ENCODE data around the gene SDS.

Gene SDS

DNA sequence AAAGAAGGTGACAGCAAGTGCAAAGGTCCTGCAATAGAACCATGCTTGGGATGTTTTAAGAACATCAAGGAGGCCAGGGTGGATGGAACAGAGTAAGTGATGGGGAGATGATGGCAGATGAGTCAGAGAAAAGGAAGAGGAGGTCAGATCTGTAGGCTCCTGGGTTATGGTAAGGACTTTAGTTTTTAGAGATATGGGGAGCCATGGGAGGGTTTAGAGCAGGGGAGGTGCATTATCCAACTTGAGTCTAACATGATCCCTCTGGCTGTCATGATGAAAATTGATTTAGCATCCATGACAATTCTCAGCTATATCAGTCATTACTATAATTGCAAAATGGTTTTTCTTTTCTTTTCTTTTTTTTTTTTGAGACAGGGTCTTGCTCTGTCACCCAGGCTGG is 52.6 kb downstream of the SDS start:
- H3K9ac ChIP-seq (ENCODE audit: low read depth, low read length) = no peak overlapping the region
- H3K36me3 ChIP-seq (ENCODE audit: insufficient read depth, low read length) = no peaks in the 10 kb centered on the region
- H3K4me1 ChIP-seq (ENCODE audit: control insufficient read depth, insufficient read depth, low read length) = no peaks in the 10 kb centered on the region
- no peaks in the 10 kb centered on the region for H3K9me3 ChIP-seq (replicated peaks; ENCODE audit: low read length)
- H3K4me3 ChIP-seq (ENCODE audit: low read length) = no peak overlapping the region
- peaks cover 8% of the 10 kb centered on the region for H3K27me3 ChIP-seq (ENCODE audit: control insufficient read depth, insufficient read depth, low read length)
- H3K4me2 ChIP-seq (ENCODE audit: low read length) = no peak overlapping the region

DNA sequence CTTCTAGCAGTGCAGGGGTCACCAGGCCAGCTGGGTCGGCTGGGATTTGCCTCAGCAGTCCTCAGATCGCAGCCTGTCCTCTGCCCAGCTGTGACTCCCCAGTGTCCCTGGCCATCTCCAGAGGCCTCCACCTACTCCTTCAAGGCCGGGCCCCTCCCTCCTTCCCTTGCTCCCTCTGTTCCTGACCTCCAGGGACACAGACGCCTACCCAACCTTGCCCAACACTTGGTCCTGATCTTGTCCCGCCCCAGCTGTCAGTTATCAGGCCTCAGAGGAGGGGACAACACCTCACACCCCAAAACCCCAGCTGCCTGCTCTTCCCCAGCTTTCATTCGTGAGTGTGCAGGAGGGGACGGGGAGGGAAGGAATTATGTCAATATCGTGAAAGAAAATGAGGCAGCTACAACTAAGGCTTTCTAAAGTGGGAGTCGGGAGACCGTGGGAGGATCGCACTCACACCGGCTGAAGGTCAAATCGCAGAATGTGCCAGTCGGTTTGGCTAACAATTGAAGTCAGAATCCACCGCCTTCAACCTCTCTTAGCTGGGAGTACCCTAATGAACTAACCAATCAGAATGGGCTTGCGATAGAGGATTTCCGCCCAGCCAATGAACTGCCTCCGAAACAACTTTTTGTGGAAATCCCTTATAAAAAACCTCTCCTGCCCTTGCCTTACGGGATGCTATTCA is 54.7 kb downstream of the SDS start:
- H3K4me2 ChIP-seq (ENCODE audit: low read length) = no peak overlapping the region
- H3K4me3 ChIP-seq (ENCODE audit: low read length) = no peak overlapping the region
- no peaks in the 10 kb centered on the region for H3K9me3 ChIP-seq (replicated peaks; ENCODE audit: low read length)
- no peaks in the 10 kb centered on the region for H3K36me3 ChIP-seq (ENCODE audit: insufficient read depth, low read length)
- H3K27me3 ChIP-seq (ENCODE audit: control insufficient read depth, insufficient read depth, low read length) = peaks cover 8% of the 10 kb centered on the region
- H3K4me1 ChIP-seq (ENCODE audit: control insufficient read depth, insufficient read depth, low read length) = no peaks in the 10 kb centered on the region
- no peak overlapping the region for H3K9ac ChIP-seq (ENCODE audit: low read depth, low read length)

- Histone ChIP-seq H3K9ac (ENCODE audit: low read depth, low read length) (no peak overlapping the region), H3K9me3 (replicated peaks; ENCODE audit: low read length) (no peaks in the 10 kb centered on the region), H3K36me3 (ENCODE audit: insufficient read depth, low read length) (no peaks in the 10 kb centered on the region), H3K4me3 (ENCODE audit: low read length) (no peak overlapping the region), H3K4me1 (ENCODE audit: control insufficient read depth, insufficient read depth, low read length) (no peaks in the 10 kb centered on the region), H3K27me3 (ENCODE audit: control insufficient read depth, insufficient read depth, low read length) (peaks cover 8% of the 10 kb centered on the region), H3K4me2 (ENCODE audit: low read length) (no peak overlapping the region)
Observed at GRCh38 chr12:113347892-113348291, 55.8 kb downstream of the SDS start.

DNA sequence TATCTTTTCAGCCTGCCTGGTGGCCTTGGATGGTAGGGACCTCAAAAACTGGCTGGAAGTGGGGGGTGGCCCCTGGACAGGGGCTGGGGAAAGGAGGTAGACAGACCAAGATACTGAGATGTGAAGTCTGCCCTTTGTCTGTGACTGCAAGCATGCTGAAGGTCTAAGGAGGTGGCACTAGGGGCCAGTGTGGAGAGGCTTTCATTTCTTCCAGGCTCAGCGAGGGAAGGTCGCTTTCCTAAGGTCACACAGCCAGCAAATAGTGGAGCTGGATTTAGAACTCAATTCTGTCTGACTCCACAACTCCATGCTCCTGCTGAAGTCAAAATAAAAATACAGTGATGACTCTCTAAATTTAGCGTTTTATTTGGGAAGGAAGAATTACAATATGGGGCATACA is 56.6 kb downstream of the SDS start:
- H3K9me3 ChIP-seq (replicated peaks; ENCODE audit: low read length) = no peaks in the 10 kb centered on the region
- no peak overlapping the region for H3K4me3 ChIP-seq (ENCODE audit: low read length)
- no peak overlapping the region for H3K4me2 ChIP-seq (ENCODE audit: low read length)
- no peak overlapping the region for H3K9ac ChIP-seq (ENCODE audit: low read depth, low read length)
- H3K36me3 ChIP-seq (ENCODE audit: insufficient read depth, low read length) = no peaks in the 10 kb centered on the region
- no peaks in the 10 kb centered on the region for H3K4me1 ChIP-seq (ENCODE audit: control insufficient read depth, insufficient read depth, low read length)
- peaks cover 10% of the 10 kb centered on the region for H3K27me3 ChIP-seq (ENCODE audit: control insufficient read depth, insufficient read depth, low read length)

DNA sequence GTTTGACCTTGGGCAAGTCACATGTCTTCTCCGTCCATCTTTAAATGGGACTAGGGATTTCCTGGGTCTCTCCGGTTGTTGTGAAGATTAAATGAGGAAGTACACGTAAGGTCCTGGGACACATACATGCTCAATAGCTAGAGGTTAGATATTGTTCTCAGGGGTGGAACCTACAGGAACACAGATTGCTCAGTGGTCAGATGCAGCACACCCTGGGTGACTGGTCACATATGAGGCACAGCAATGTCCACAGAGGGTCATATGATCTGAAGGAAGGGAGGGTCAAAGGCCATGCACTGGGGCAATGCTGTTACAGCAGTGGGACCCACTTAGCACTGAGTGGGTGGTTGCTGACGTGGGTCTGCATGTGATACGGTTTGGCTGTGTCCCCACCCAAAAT is 57.3 kb downstream of the SDS start:
- Histone ChIP-seq H3K36me3 (ENCODE audit: insufficient read depth, low read length) (no peaks in the 10 kb centered on the region), H3K9ac (ENCODE audit: low read depth, low read length) (no peak overlapping the region), H3K4me3 (ENCODE audit: low read length) (no peak overlapping the region), H3K4me1 (ENCODE audit: control insufficient read depth, insufficient read depth, low read length) (no peaks in the 10 kb centered on the region), H3K9me3 (replicated peaks; ENCODE audit: low read length) (no peaks in the 10 kb centered on the region), H3K27me3 (ENCODE audit: control insufficient read depth, insufficient read depth, low read length) (peaks cover 11% of the 10 kb centered on the region), H3K4me2 (ENCODE audit: low read length) (no peak overlapping the region)

- no peaks in the 10 kb centered on the region for H3K9me3 ChIP-seq (replicated peaks; ENCODE audit: low read length)
- no peaks in the 10 kb centered on the region for H3K4me1 ChIP-seq (ENCODE audit: control insufficient read depth, insufficient read depth, low read length)
- no peak overlapping the region for H3K4me2 ChIP-seq (ENCODE audit: low read length)
- H3K4me3 ChIP-seq (ENCODE audit: low read length) = no peak overlapping the region
- H3K27me3 ChIP-seq (ENCODE audit: control insufficient read depth, insufficient read depth, low read length) = peaks cover 13% of the 10 kb centered on the region
- H3K9ac ChIP-seq (ENCODE audit: low read depth, low read length) = no peak overlapping the region
- H3K36me3 ChIP-seq (ENCODE audit: insufficient read depth, low read length) = no peaks in the 10 kb centered on the region
Observed at GRCh38 chr12:113345318-113345717, 58.4 kb downstream of the SDS start.

All from skeletal muscle satellite cell (primary cell).